ENCODE results near the gene C19orf47. TPM values are rescaled to one million over a fixed set of nuclear protein-coding genes. Genes with fewer than 3 reads are reported as not detected.

The C19orf47 gene
- total RNA-seq, 2 experiments from 2014 or later = 15.6 to 33.8 TPM

GRCh38 chr19:40294560-40294959 is 53.6 kb downstream of the C19orf47 start:
- CTCF ChIA-PET (ENCODE audit: unreplicated experiment) = no interaction called here
- H3K27ac ChIP-seq (ENCODE audit: low read depth, low read length, poor library complexity, severe bottlenecking) = no peak overlapping the region
- no TSS peak for BruUV-seq (replicated peaks)
- no peak overlapping the region for H2AFZ ChIP-seq (ENCODE audit: low read length)
- H3K79me2 ChIP-seq (ENCODE audit: insufficient read depth, low read depth, low read length) = no peaks in the 10 kb centered on the region
- H3K4me3 ChIP-seq (ENCODE audit: low read depth, low read length, poor library complexity, severe bottlenecking) = no peak overlapping the region
- H3K4me2 ChIP-seq (ENCODE audit: low read length) = no peak overlapping the region
- TF ChIP-seq CTCF (conservative IDR thresholded peaks at IDR 0.05; ENCODE audit: low read length) = no peak
- no peak for TF ChIP-seq EZH2phosphoT487 (IDR thresholded peaks at IDR 0.05; ENCODE audit: borderline replicate concordance, low read depth, low read length)
- intact Hi-C loops (cut with micrococcal nuclease; ENCODE audit: unreplicated experiment) = no loop called here
- POLR2A ChIA-PET = no interaction called here
- H3K9me3 ChIP-seq (ENCODE audit: low read length) = no peaks in the 10 kb centered on the region
- no peaks in the 10 kb centered on the region for H3K4me1 ChIP-seq (ENCODE audit: insufficient read depth, low read length, poor library complexity, severe bottlenecking)
- no peaks in the 10 kb centered on the region for H3K36me3 ChIP-seq (ENCODE audit: insufficient read depth, low read length)
- DNase-seq (ENCODE audit: low spot score) = no peak
- no peaks in the 10 kb centered on the region for H4K20me1 ChIP-seq (ENCODE audit: insufficient read depth, low read length)
- no peaks in the 10 kb centered on the region for H3K9me2 ChIP-seq (ENCODE audit: insufficient read depth, low read length)

GRCh38 chr19:40286971-40287421 is 61.2 kb downstream of the C19orf47 start:
- Histone ChIP-seq H4K20me1 (ENCODE audit: insufficient read depth, low read length) (no peaks in the 10 kb centered on the region), H3K27ac (ENCODE audit: low read depth, low read length, poor library complexity, severe bottlenecking) (peak overlapping the region; percentile 94), H3K4me2 (ENCODE audit: low read length) (peak overlapping the region; percentile 93), H3K79me2 (ENCODE audit: insufficient read depth, low read depth, low read length) (peaks cover 27% of the 10 kb centered on the region), H3K36me3 (ENCODE audit: insufficient read depth, low read length) (no peaks in the 10 kb centered on the region), H2AFZ (ENCODE audit: low read length) (peak overlapping the region; percentile 72; the same call in 1 of the 2 replicates), H3K9me3 (ENCODE audit: low read length) (no peaks in the 10 kb centered on the region), H3K4me1 (ENCODE audit: insufficient read depth, low read length, poor library complexity, severe bottlenecking) (peaks cover 40% of the 10 kb centered on the region), H3K4me3 (ENCODE audit: low read depth, low read length, poor library complexity, severe bottlenecking) (no peak overlapping the region), H3K9me2 (ENCODE audit: insufficient read depth, low read length) (no peaks in the 10 kb centered on the region)
- intact Hi-C loops (cut with micrococcal nuclease; ENCODE audit: unreplicated experiment) = loop anchor here (5.0 to 10.0 kb wide), 4 partner anchors 60 to 318 kb away; partner anchors contain the start of genes C19orf47, LTBP4, PLD3 and SERTAD1
- POLR2A ChIA-PET = interaction anchor here (0.5 to 0.8 kb wide), 4 partner anchors 18 to 534 kb away, joined by 3 to 7 read pairs (median 4); no protein-coding TSS in a partner anchor
- no peak for TF ChIP-seq EZH2phosphoT487 (IDR thresholded peaks at IDR 0.05; ENCODE audit: borderline replicate concordance, low read depth, low read length)
- TF ChIP-seq CTCF (conservative IDR thresholded peaks at IDR 0.05; ENCODE audit: low read length) = no peak
- BruUV-seq (replicated peaks) = no TSS peak
- peak; percentile 19 for DNase-seq (ENCODE audit: low spot score)
- CTCF ChIA-PET (ENCODE audit: unreplicated experiment) = interaction anchor here (0.5 kb wide), 1 partner anchor 69 kb away, joined by 3 read pairs; no protein-coding TSS in a partner anchor

Measured in OCI-LY7 (cell line).